HK-2 (cell line): Measurements from ENCODE around the gene KLK5.
"Not testable (repeated sequence)": the region's sequence is repeated elsewhere in the genome, so short reads cannot be mapped to it uniquely, and the experiment has no call there.

Experiments used
- DNase-seq: peaks from one replicate; pipeline ENCODE4 v3.0.0-alpha.2; 2018; ENCODE audit not compliant: unreplicated experiment

KLK5 gene

GRCh38 chr19:50952910-50953309 is at the start of gene KLK5:
Gene KLK5 (minus strand): TSS chr19:50953038. CDS start chr19:50952657, 381 bp downstream.
- no peak for DNase-seq

- DNase-seq = no peak
These were observed 49.3 kb upstream of the KLK5 start for GRCh38 chr19:51002089-51002532.

- DNase-seq = no peak
These were observed 48.7 kb upstream of the KLK5 start, which contains the start of gene KLK8 for GRCh38 chr19:51001515-51001914. Gene KLK8 (minus strand): TSS chr19:51001604. CDS start chr19:51001167, 437 bp downstream.

- DNase-seq = no peak
These were observed 48.1 kb upstream of the KLK5 start for GRCh38 chr19:51000981-51001380.

GRCh38 chr19:51000426-51000825 is 47.6 kb upstream of the KLK5 start:
- no peak for DNase-seq

GRCh38 chr19:50998686-50999085 is 45.8 kb upstream of the KLK5 start:
- DNase-seq = no peak

- no peak for DNase-seq
These were observed 45.2 kb upstream of the KLK5 start for GRCh38 chr19:50998061-50998460.

GRCh38 chr19:50994129-50994528 is 41.3 kb upstream of the KLK5 start:
- no peak for DNase-seq

- DNase-seq = no peak
These were observed 39.8 kb upstream of the KLK5 start for GRCh38 chr19:50992666-50993035.

GRCh38 chr19:50984416-50984815 is 31.6 kb upstream of the KLK5 start:
- not testable (repeated sequence) for DNase-seq

GRCh38 chr19:50983625-50984292 is 30.9 kb upstream of the KLK5 start, which contains the start of gene KLK7:
Gene KLK7 (minus strand): TSS chr19:50983917. CDS start chr19:50982399, 1,518 bp downstream.
- DNase-seq = no peak

GRCh38 chr19:50982186-50982585 is 29.3 kb upstream of the KLK5 start:
- no peak for DNase-seq

- no peak for DNase-seq
These were observed 28.8 kb upstream of the KLK5 start for GRCh38 chr19:50981587-50982146.

- DNase-seq = no peak
These were observed 27.4 kb upstream of the KLK5 start for GRCh38 chr19:50980208-50980607.

GRCh38 chr19:50979758-50980157 is 26.9 kb upstream of the KLK5 start:
- no peak for DNase-seq

GRCh38 chr19:50978772-50979390 is 26.0 kb upstream of the KLK5 start:
- DNase-seq = no peak

- DNase-seq = no peak
These were observed 24.8 kb upstream of the KLK5 start for GRCh38 chr19:50977626-50978025.

- DNase-seq = no peak
These were observed 22.9 kb upstream of the KLK5 start for GRCh38 chr19:50975766-50976165.

GRCh38 chr19:50974702-50975556 is 22.1 kb upstream of the KLK5 start:
- no peak for DNase-seq

GRCh38 chr19:50972795-50973376 is 20.0 kb upstream of the KLK5 start:
- no peak for DNase-seq

- DNase-seq = not testable (repeated sequence)
These were observed 17.0 kb upstream of the KLK5 start for GRCh38 chr19:50969810-50970209.

- no peak for DNase-seq
These were observed 16.5 kb upstream of the KLK5 start, which contains the start of gene KLK6 for GRCh38 chr19:50969413-50969760. Gene KLK6 (minus strand): TSS chr19:50969591. CDS start chr19:50968104, 1,487 bp downstream.
